ENCODE measurements around the gene SUPT3H. TPM values are rescaled to one million over a fixed set of nuclear protein-coding genes. Genes with fewer than 3 reads are reported as not detected.
A peak's percentile ranks its signal among the peaks of the same experiment; 100 is the strongest.

SUPT3H gene
- total and polyA plus RNA-seq, 2 of the 13 experiments (the other 11 are each of a cell fraction or from before 2014, with no cell fraction given): 11.9 to 36.1 TPM

- TF ChIP-seq SOX13 (IDR thresholded peaks at IDR 0.05) (no peak), SOX13 (CRISPR knock-in tag; conservative IDR thresholded peaks at IDR 0.05 in 1 of 2, IDR thresholded peaks at IDR 0.05 in 1 of 2) (peak in 1 of 2 experiments; percentile 44; a peak in 1 of 4 replicates), ZNF75D (CRISPR knock-in tag; IDR thresholded peaks at IDR 0.05; ENCODE audit: borderline replicate concordance) (no peak), ARID2 (CRISPR knock-in tag; IDR thresholded peaks at IDR 0.05; ENCODE audit: borderline replicate concordance) (no peak), MAX (IDR thresholded peaks at IDR 0.05) (0 out of 2 replicates have a peak, but pooled peaks have one; percentile 45), ZBED4 (CRISPR knock-in tag; IDR thresholded peaks at IDR 0.05; ENCODE audit: borderline replicate concordance) (no peak), FOSL2 (CRISPR knock-in tag; IDR thresholded peaks at IDR 0.05) (peak; percentile 70), NFIC (IDR thresholded peaks at IDR 0.05; ENCODE audit: low read length) (peak; percentile 75), ZNF616 (CRISPR knock-in tag; IDR thresholded peaks at IDR 0.05; ENCODE audit: low read depth) (no peak), ATAD3A (CRISPR knock-in tag; IDR thresholded peaks at IDR 0.05) (no peak), MED1 (CRISPR knock-in tag; IDR thresholded peaks at IDR 0.05) (peak; percentile 56), SNAI1 (CRISPR knock-in tag; IDR thresholded peaks at IDR 0.05; ENCODE audit: borderline replicate concordance) (no peak), ZNF619 (CRISPR knock-in tag; IDR thresholded peaks at IDR 0.05) (no peak), FOSL1 (CRISPR knock-in tag; IDR thresholded peaks at IDR 0.05; ENCODE audit: borderline replicate concordance) (peak; percentile 56; the same call in 1 of the 2 replicates), GTF3A (CRISPR knock-in tag; conservative IDR thresholded peaks at IDR 0.05) (no peak), IRX3 (CRISPR knock-in tag; IDR thresholded peaks at IDR 0.05; ENCODE audit: borderline replicate concordance, low read depth) (no peak)
- TF ChIP-seq, protein P1, sequence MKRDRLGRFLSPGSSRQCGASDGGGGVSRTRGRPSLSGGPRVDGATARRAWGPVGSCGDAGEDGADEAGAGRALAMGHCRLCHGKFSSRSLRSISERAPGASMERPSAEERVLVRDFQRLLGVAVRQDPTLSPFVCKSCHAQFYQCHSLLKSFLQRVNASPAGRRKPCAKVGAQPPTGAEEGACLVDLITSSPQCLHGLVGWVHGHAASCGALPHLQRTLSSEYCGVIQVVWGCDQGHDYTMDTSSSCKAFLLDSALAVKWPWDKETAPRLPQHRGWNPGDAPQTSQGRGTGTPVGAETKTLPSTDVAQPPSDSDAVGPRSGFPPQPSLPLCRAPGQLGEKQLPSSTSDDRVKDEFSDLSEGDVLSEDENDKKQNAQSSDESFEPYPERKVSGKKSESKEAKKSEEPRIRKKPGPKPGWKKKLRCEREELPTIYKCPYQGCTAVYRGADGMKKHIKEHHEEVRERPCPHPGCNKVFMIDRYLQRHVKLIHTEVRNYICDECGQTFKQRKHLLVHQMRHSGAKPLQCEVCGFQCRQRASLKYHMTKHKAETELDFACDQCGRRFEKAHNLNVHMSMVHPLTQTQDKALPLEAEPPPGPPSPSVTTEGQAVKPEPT (CRISPR knock-in tag; IDR thresholded peaks at IDR 0.05; ENCODE audit: low read depth): no peak
- TF ChIP-seq, protein P2, sequence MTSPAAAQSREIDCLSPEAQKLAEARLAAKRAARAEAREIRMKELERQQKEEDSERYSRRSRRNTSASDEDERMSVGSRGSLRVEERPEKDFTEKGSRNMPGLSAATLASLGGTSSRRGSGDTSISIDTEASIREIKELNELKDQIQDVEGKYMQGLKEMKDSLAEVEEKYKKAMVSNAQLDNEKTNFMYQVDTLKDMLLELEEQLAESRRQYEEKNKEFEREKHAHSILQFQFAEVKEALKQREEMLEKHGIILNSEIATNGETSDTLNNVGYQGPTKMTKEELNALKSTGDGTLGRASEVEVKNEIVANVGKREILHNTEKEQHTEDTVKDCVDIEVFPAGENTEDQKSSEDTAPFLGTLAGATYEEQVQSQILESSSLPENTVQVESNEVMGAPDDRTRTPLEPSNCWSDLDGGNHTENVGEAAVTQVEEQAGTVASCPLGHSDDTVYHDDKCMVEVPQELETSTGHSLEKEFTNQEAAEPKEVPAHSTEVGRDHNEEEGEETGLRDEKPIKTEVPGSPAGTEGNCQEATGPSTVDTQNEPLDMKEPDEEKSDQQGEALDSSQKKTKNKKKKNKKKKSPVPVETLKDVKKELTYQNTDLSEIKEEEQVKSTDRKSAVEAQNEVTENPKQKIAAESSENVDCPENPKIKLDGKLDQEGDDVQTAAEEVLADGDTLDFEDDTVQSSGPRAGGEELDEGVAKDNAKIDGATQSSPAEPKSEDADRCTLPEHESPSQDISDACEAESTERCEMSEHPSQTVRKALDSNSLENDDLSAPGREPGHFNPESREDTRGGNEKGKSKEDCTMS (CRISPR knock-in tag; conservative IDR thresholded peaks at IDR 0.05): no peak
- TF ChIP-seq, protein P3, sequence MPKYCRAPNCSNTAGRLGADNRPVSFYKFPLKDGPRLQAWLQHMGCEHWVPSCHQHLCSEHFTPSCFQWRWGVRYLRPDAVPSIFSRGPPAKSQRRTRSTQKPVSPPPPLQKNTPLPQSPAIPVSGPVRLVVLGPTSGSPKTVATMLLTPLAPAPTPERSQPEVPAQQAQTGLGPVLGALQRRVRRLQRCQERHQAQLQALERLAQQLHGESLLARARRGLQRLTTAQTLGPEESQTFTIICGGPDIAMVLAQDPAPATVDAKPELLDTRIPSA (CRISPR knock-in tag; IDR thresholded peaks at IDR 0.05; ENCODE audit: borderline replicate concordance): no peak
Observed at GRCh38 chr6:44920952-44921491, 456.7 kb downstream of the SUPT3H start (continued).

All from HepG2 (cell line).